CD4-positive, CD25-positive, alpha-beta regulatory T cell (primary cell): ENCODE data around the gene IFI27L2. TPM values are rescaled to one million over a fixed set of nuclear protein-coding genes. Genes with fewer than 3 reads are reported as not detected.

Source experiments
- ATAC-seq, 2 donors: fragments of 150-1000 bp; cut with Tn5 transposase; one replicate each; pipeline ENCODE4 v1.10.0; 2021; ENCODE audit warnings: low read depth in 2 of 2, moderate number of reproducible peaks in 2 of 2, moderate library complexity in 1 of 2
- DNase-seq, 3 donors: peaks; one replicate each; pipeline versions ENCODE4 v3.0.0 to v3.0.0-alpha.2; 2012 to 2022; ENCODE audit warnings: mixed read lengths in 1 of 3
- H3K27ac ChIP-seq: one replicate; pipeline ENCODE4 v1.7.0; 2013; ENCODE audit warnings: mild to moderate bottlenecking, low read length; ENCODE audit not compliant: insufficient read depth, poor library complexity, severe bottlenecking
- H3K27me3 ChIP-seq: one replicate; pipeline ENCODE4 v1.7.0; 2013; ENCODE audit warnings: low read length; ENCODE audit not compliant: control insufficient read depth, insufficient read depth
- H3K36me3 ChIP-seq: one replicate; pipeline ENCODE4 v1.7.0; 2013; ENCODE audit warnings: mild to moderate bottlenecking, low read length, moderate library complexity; ENCODE audit not compliant: control insufficient read depth, insufficient read depth
- H3K4me1 ChIP-seq: 2 replicates; pipeline ENCODE4 v1.7.0; 2013; ENCODE audit warnings: mild to moderate bottlenecking, low read length; ENCODE audit not compliant: insufficient read depth, control insufficient read depth, poor library complexity, severe bottlenecking
- H3K4me3 ChIP-seq: one replicate; pipeline ENCODE4 v1.7.0; 2013; ENCODE audit warnings: low read depth, mild to moderate bottlenecking, low read length, moderate library complexity
- H3K9me3 ChIP-seq, 2 experiments: 1 replicate in 1 of 2; 2 replicates in 1 of 2; pipeline ENCODE4 v1.7.0; 2013; ENCODE audit warnings: low read length in 2 of 2, mild to moderate bottlenecking in 1 of 2, moderate library complexity in 1 of 2; ENCODE audit not compliant: control insufficient read depth in 2 of 2
- H3K27ac Mint-ChIP-seq, 3 donors: one replicate each; pipeline ENCODE4 v1.8.0; 2020 to 2022; ENCODE audit warnings: mild to moderate bottlenecking in 3 of 3, mixed read lengths in 3 of 3, moderate library complexity in 2 of 3
- H3K27me3 Mint-ChIP-seq: one replicate; pipeline ENCODE4 v1.8.0; 2022; ENCODE audit warnings: mild to moderate bottlenecking, mixed read lengths
- H3K36me3 Mint-ChIP-seq: one replicate; pipeline ENCODE4 v1.8.0; 2020; ENCODE audit warnings: mixed read lengths
- H3K4me1 Mint-ChIP-seq, 4 donors: one replicate each; pipeline ENCODE4 v1.8.0; 2020 to 2022; ENCODE audit warnings: mixed read lengths in 4 of 4, mild to moderate bottlenecking in 1 of 4
- H3K4me3 Mint-ChIP-seq, 4 donors: one replicate each; pipeline ENCODE4 v1.8.0; 2020 to 2022; ENCODE audit warnings: mild to moderate bottlenecking in 4 of 4, mixed read lengths in 4 of 4, moderate library complexity in 3 of 4
- H3K9me3 Mint-ChIP-seq, 7 donors: one replicate each; pipeline ENCODE4 v1.8.0; 2020 to 2022; ENCODE audit warnings: mixed read lengths in 7 of 7, mild to moderate bottlenecking in 3 of 7, moderate library complexity in 2 of 7
- polyA plus RNA-seq, 4 donors: library from polyadenylated mRNA; unstranded; fragments of 300-500 nt; fragmentation: Illumina TruSeq; gene quantifications; one replicate each; pipeline ENCODE4 v1.2.3, GENCODE V29; 2021
- total RNA-seq: library from RNA; stranded (reverse); gene quantifications from one replicate; pipeline ENCODE4 v1.2.3, GENCODE V29; 2022

The IFI27L2 gene
- total and polyA plus RNA-seq, 5 donors from 2014 or later: 27.5 to 90.9 (median 65.3) TPM

GRCh38 chr14:94121485-94121884 lies 7.9 kb downstream of the IFI27L2 start:
- DNase-seq: no peak
- peaks cover 0 to 27% (median 6%) of the 10 kb centered on the region in 7 donors for H3K9me3 Mint-ChIP-seq
- Histone ChIP-seq H3K27ac (no peak overlapping the region), H3K4me3 (no peak overlapping the region), H3K36me3 (no peaks in the 10 kb centered on the region), H3K4me1 (no peaks in the 10 kb centered on the region), H3K27me3 (no peaks in the 10 kb centered on the region), H3K9me3 (peaks cover 18 to 20% of the 10 kb centered on the region in 2 experiments)
- no peak overlapping the region for H3K27ac Mint-ChIP-seq
- no peaks in the 10 kb centered on the region for H3K4me1 Mint-ChIP-seq
- ATAC-seq: no peak
- H3K4me3 Mint-ChIP-seq: no peak overlapping the region
- peaks cover 20% of the 10 kb centered on the region for H3K27me3 Mint-ChIP-seq
- H3K36me3 Mint-ChIP-seq: peaks cover 9% of the 10 kb centered on the region

- ATAC-seq: no peak
Measured at GRCh38 chr14:94120667-94121340, 8.6 kb downstream of the IFI27L2 start.

GRCh38 chr14:94119071-94119470 lies 10.3 kb downstream of the IFI27L2 start:
- ATAC-seq (no peak), DNase-seq (no peak)
- H3K4me1 ChIP-seq: no peaks in the 10 kb centered on the region
- peaks cover 28% of the 10 kb centered on the region for H3K27me3 Mint-ChIP-seq
- H3K27ac Mint-ChIP-seq: no peak overlapping the region
- H3K36me3 Mint-ChIP-seq: peaks cover 9% of the 10 kb centered on the region
- no peak overlapping the region for H3K27ac ChIP-seq
- no peak overlapping the region for H3K4me3 ChIP-seq
- peaks cover 0 to 2% (median 0%) of the 10 kb centered on the region in 4 donors for H3K4me1 Mint-ChIP-seq
- no peak overlapping the region for H3K4me3 Mint-ChIP-seq
- no peaks in the 10 kb centered on the region for H3K36me3 ChIP-seq
- H3K9me3 ChIP-seq: peaks cover 18 to 20% of the 10 kb centered on the region in 2 experiments
- H3K9me3 Mint-ChIP-seq: peaks cover 0 to 27% (median 6%) of the 10 kb centered on the region in 7 donors
- no peaks in the 10 kb centered on the region for H3K27me3 ChIP-seq

More at GRCh38 chr14:94120667-94121340, 8.6 kb downstream of the IFI27L2 start:
- Histone ChIP-seq H3K9me3 (peaks cover 18 to 20% of the 10 kb centered on the region in 2 experiments), H3K27me3 (no peaks in the 10 kb centered on the region), H3K27ac (no peak overlapping the region), H3K4me1 (no peaks in the 10 kb centered on the region), H3K36me3 (no peaks in the 10 kb centered on the region), H3K4me3 (no peak overlapping the region)
- no peaks in the 10 kb centered on the region for H3K4me1 Mint-ChIP-seq
- peaks cover 0 to 27% (median 6%) of the 10 kb centered on the region in 7 donors for H3K9me3 Mint-ChIP-seq
- DNase-seq: no peak
- no peak overlapping the region for H3K27ac Mint-ChIP-seq
- H3K36me3 Mint-ChIP-seq: peaks cover 9% of the 10 kb centered on the region
- peaks cover 20% of the 10 kb centered on the region for H3K27me3 Mint-ChIP-seq
- H3K4me3 Mint-ChIP-seq: no peak overlapping the region

GRCh38 chr14:94117856-94118255 lies 11.5 kb downstream of the IFI27L2 start:
- H3K4me3 ChIP-seq: no peak overlapping the region
- H3K27ac Mint-ChIP-seq: no peak overlapping the region
- no peaks in the 10 kb centered on the region for H3K27me3 ChIP-seq
- peaks cover 0 to 2% (median 0%) of the 10 kb centered on the region in 4 donors for H3K4me1 Mint-ChIP-seq
- ATAC-seq (no peak), DNase-seq (no peak)
- no peak overlapping the region for H3K4me3 Mint-ChIP-seq
- peaks cover 0 to 27% (median 5%) of the 10 kb centered on the region in 7 donors for H3K9me3 Mint-ChIP-seq
- H3K36me3 ChIP-seq: no peaks in the 10 kb centered on the region
- no peak overlapping the region for H3K27ac ChIP-seq
- H3K27me3 Mint-ChIP-seq: peaks cover 28% of the 10 kb centered on the region
- H3K9me3 ChIP-seq: peaks cover 18 to 20% of the 10 kb centered on the region in 2 experiments
- H3K36me3 Mint-ChIP-seq: peaks cover 9% of the 10 kb centered on the region
- H3K4me1 ChIP-seq: no peaks in the 10 kb centered on the region

GRCh38 chr14:94116701-94117100 lies 12.7 kb downstream of the IFI27L2 start:
- Mint-ChIP-seq H3K4me3 (no peak overlapping the region), H3K9me3 (peaks cover 0 to 24% (median 4%) of the 10 kb centered on the region in 7 donors), H3K27ac (no peak overlapping the region), H3K36me3 (peaks cover 6% of the 10 kb centered on the region), H3K4me1 (peaks cover 0 to 2% (median 0%) of the 10 kb centered on the region in 4 donors), H3K27me3 (peaks cover 34% of the 10 kb centered on the region)
- H3K4me3 ChIP-seq: no peak overlapping the region
- DNase-seq: no peak
- peaks cover 18 to 20% of the 10 kb centered on the region in 2 experiments for H3K9me3 ChIP-seq
- no peak overlapping the region for H3K27ac ChIP-seq
- H3K27me3 ChIP-seq: no peaks in the 10 kb centered on the region
- no peaks in the 10 kb centered on the region for H3K4me1 ChIP-seq
- no peak for ATAC-seq
- H3K36me3 ChIP-seq: no peaks in the 10 kb centered on the region

GRCh38 chr14:94115631-94116030 lies 13.8 kb downstream of the IFI27L2 start:
- H3K27me3 Mint-ChIP-seq: peaks cover 32% of the 10 kb centered on the region
- DNase-seq (no peak), ATAC-seq (no peak)
- H3K9me3 Mint-ChIP-seq: peaks cover 0 to 13% (median 0%) of the 10 kb centered on the region in 7 donors
- no peak overlapping the region for H3K27ac Mint-ChIP-seq
- Histone ChIP-seq H3K9me3 (peaks cover 14 to 17% of the 10 kb centered on the region in 2 experiments), H3K27me3 (no peaks in the 10 kb centered on the region), H3K4me3 (no peak overlapping the region), H3K27ac (no peak overlapping the region), H3K4me1 (no peaks in the 10 kb centered on the region), H3K36me3 (no peaks in the 10 kb centered on the region)
- H3K36me3 Mint-ChIP-seq: peaks cover 3% of the 10 kb centered on the region
- peaks cover 0 to 2% (median 0%) of the 10 kb centered on the region in 4 donors for H3K4me1 Mint-ChIP-seq
- no peak overlapping the region for H3K4me3 Mint-ChIP-seq

GRCh38 chr14:94115058-94115591 lies 14.3 kb downstream of the IFI27L2 start:
- Mint-ChIP-seq H3K36me3 (no peaks in the 10 kb centered on the region), H3K4me3 (no peak overlapping the region), H3K9me3 (peaks cover 0 to 8% (median 0%) of the 10 kb centered on the region in 7 donors), H3K27ac (no peak overlapping the region), H3K27me3 (peaks cover 29% of the 10 kb centered on the region), H3K4me1 (peaks cover 0 to 2% (median 0%) of the 10 kb centered on the region in 4 donors)
- DNase-seq (no peak), ATAC-seq (no peak)
- Histone ChIP-seq H3K4me1 (no peaks in the 10 kb centered on the region), H3K27ac (no peak overlapping the region), H3K27me3 (no peaks in the 10 kb centered on the region), H3K4me3 (no peak overlapping the region), H3K36me3 (no peaks in the 10 kb centered on the region), H3K9me3 (peaks cover 11 to 12% of the 10 kb centered on the region in 2 experiments)
